Measurements from ENCODE around the gene WLS.

Gene WLS

DNA sequence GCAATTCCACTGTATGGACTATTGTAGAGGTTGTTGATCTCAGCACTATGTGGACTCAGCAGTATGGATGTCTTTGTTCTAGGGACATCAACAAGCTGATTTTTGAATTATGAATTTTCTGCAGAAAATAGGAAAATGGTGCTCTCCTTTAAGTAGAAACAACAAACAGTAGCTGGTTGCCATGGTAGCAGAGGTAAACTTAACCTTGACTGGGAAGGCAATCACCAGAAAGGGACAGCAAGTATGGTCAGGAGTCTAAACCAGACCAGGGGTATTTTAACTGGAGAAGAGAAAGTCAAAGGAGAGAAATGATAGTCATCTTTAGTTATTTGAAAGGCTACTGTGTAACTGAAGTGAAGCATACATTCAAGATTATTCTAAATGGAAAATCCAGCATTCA, 22.3 kb downstream of the WLS start:
- TF ChIP-seq, protein P1, sequence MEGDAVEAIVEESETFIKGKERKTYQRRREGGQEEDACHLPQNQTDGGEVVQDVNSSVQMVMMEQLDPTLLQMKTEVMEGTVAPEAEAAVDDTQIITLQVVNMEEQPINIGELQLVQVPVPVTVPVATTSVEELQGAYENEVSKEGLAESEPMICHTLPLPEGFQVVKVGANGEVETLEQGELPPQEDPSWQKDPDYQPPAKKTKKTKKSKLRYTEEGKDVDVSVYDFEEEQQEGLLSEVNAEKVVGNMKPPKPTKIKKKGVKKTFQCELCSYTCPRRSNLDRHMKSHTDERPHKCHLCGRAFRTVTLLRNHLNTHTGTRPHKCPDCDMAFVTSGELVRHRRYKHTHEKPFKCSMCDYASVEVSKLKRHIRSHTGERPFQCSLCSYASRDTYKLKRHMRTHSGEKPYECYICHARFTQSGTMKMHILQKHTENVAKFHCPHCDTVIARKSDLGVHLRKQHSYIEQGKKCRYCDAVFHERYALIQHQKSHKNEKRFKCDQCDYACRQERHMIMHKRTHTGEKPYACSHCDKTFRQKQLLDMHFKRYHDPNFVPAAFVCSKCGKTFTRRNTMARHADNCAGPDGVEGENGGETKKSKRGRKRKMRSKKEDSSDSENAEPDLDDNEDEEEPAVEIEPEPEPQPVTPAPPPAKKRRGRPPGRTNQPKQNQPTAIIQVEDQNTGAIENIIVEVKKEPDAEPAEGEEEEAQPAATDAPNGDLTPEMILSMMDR (IDR thresholded peaks at IDR 0.05; ENCODE audit: low read depth, low read length), result no peak
- H3K4me3 ChIP-seq (ENCODE audit: low read depth, low read length), result no peak overlapping the region

DNA sequence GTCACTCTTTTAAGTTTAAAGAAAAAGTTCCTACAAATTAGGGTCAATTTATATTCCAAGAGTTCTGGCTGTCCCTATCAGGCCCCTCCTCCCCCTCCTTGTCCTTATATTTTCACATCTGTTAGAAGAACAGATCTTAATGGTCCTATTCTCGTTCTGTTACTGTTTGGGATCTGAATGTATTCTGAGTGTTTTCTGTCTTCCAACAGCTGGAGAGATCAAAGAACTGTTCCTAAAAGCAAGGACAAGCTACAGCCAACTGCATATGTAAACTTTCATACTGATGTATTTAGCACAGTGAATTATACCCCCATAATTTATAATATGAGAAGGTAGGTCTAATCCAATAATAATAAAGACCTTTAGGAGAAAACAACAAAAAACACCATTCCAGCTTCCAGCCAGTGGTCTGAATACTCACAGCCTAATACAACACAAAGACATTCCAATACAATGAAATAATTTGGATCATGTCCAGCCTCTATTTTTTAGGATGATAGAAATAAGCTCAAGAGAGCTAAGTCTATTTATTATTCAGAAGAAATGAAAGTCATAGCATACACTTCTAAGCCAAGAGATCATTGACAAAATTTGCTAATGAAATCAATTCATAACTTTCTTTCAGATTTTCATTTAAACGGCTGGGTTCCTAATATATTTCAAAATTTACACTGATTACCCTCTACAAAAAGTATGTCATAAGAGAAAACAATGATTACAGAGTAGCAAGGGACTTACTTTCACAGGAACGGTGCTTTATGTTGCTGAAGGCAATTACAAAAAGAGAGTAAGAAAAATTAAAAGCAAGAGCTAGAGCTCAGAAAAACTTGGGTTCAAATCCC, 25.3 kb downstream of the WLS start:
- TF ChIP-seq, protein P1 (IDR thresholded peaks at IDR 0.05; ENCODE audit: low read depth, low read length), result no peak
- no peak overlapping the region for H3K4me3 ChIP-seq (ENCODE audit: low read depth, low read length)

DNA sequence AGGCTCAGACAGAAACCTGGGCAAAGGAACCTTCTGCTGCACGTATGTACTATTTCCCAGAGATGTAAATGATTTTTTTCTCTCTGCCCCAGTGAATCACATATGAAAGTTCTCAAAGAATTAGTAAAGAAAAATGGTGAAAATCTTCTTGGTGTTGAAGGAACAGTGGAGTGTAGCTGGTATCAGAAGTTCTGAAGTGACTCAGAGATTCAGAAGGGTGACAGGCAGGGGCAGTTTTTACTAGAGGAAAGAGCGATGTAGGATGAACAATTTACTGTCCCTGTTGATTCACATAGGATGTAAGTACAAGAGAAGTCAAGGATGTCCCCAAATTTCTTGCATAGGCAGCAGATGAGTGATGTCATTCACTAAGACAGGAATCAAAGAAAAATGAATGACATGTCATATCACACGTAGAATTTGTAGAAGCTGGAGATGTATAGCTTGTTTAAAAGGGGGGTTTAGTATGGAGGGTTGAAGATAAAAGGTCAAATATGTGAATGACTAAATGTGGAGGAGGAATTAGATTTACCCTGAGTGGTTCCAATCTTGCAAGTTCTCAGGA, 26.4 kb downstream of the WLS start:
- H3K4me3 ChIP-seq (ENCODE audit: low read depth, low read length), result no peak overlapping the region
- TF ChIP-seq, protein P1 (IDR thresholded peaks at IDR 0.05; ENCODE audit: low read depth, low read length), result no peak

DNA sequence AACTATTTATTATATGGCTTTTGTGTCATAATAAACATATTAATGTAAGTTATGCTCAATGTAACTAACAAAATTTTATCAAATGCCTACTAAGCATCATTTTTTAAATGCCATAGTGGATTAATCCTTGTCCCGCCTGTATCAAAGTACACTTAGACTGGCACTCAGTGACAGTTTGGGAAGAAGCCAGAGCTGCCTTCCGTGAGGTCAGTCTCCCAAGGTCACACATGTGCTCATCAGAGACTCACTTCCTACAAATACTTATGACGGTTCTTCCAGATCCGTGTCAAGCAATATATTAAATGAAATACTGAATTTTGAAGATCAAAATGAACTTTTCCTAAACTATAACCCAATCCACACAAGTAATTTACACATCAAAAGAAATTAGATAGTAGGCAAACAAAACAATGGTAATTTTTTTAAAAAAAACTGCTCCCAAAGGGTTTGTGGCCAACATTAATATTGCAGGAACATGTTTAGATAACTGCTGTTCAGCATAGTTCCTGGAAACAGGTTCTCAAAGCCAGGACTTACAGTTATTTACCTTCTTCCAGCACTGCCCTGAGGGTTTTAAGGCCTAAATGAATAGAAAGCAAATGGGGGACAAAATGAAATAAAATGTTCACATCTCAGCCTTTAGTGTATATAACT, 27.2 kb downstream of the WLS start:
- no peak overlapping the region for H3K4me3 ChIP-seq (ENCODE audit: low read depth, low read length)
- TF ChIP-seq, protein P1 (IDR thresholded peaks at IDR 0.05; ENCODE audit: low read depth, low read length), result no peak

DNA sequence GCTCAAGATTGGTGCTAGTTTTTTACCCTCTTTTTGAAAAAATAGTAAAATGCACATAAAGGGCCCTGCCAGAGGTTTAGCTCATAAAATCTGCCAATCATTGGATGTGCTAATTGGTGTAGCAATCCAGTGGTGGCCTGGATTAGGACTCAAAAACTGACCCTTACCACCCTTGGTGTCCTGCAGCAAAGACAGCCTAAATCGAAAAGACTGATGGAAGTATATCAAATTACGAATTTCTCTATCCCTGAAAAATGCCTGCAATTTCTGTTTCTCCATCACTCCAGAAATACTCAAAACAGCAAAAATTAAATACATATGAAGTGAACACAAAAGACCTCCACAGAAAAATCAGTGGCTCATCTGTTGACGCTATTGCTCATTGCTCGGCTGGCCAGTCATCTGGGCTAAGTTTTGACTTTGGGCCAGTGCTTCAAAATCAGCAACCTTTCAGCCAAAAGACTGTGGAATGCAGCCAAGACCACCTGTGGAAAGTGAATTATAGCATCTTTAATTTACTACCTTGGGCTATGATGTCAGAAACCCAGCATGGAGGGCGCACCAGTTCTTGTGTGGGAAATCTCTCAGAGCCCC, 30.0 kb downstream of the WLS start:
- 0 out of 2 replicates have a peak overlapping the region, but pooled peaks have one; percentile 17 for H3K4me3 ChIP-seq (ENCODE audit: low read depth, low read length)
- TF ChIP-seq, protein P1 (IDR thresholded peaks at IDR 0.05; ENCODE audit: low read depth, low read length), result no peak

DNA sequence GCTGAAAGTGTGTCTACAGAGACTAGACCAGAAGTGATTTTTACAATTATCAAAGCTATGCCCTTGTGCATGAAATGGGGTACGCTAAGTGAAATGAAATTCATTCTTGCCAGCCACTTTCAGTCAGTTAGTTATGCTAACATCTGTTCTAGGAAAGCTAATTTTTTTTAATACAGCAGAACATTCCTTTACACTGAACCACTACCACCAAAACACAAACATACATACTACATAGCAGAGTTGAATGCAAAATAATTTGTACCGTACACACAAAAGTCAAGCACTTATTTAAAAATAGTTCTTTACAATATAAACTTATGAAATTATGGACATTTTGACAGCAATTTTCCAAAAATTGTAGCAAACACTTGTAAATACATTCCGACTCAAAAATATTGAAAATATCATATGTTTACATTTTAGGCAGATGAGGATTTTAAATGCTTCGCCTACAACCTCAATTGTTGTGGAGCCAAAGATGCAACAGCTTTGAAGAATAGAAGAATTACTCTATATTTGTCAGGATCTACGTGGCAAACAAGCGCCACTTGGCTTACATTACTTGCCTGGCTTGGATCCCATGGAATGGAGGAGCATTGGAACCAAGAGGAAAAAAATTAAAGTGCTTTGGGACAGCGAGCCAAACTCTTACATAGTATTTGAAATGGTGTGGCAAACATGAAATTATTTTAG, 30.6 kb downstream of the WLS start:
- TF ChIP-seq, protein P1 (IDR thresholded peaks at IDR 0.05; ENCODE audit: low read depth, low read length), result no peak

More for the DNA sequence above, 30.6 kb downstream of the WLS start:
- H3K4me3 ChIP-seq (ENCODE audit: low read depth, low read length), result 0 out of 2 replicates have a peak overlapping the region, but pooled peaks have one; percentile 17

All from WI38 (cell line).